SK-N-SH treated with all-trans-retinoic acid at 6 μM for 48 hours (cell line): ENCODE data around the gene PRSS53.

Experiments
- ATAC-seq: fragments of 200-7000 bp; cut with Tn5 transposase; 3 replicates; pipeline ENCODE4 v1.9.1; 2020; ENCODE audit warnings: mild to moderate bottlenecking, moderate library complexity
- ARNTL ChIP-seq: fragments of 450-650 bp; formaldehyde crosslinking; IDR thresholded peaks from 2 replicates; pipeline ENCODE4 v1.5.0; 2020; ENCODE audit warnings: low read depth, mild to moderate bottlenecking, moderate library complexity, borderline replicate concordance
- BACH2 ChIP-seq: fragments of 250-450 bp; sonication (Bioruptor Pico); IDR thresholded peaks from 2 replicates; pipeline ENCODE4 v1.9.0; 2021; ENCODE audit warnings: mild to moderate bottlenecking, borderline replicate concordance
- CSDC2 ChIP-seq: fragments of 250-450 bp; sonication (Bioruptor Pico); IDR thresholded peaks from 2 replicates; pipeline ENCODE4 v1.5.0; 2020; ENCODE audit warnings: mild to moderate bottlenecking, moderate library complexity
- ESRRG ChIP-seq: fragments of 250-450 bp; sonication (Bioruptor Pico); IDR thresholded peaks from 2 replicates; pipeline ENCODE4 v1.6.1; 2021; ENCODE audit warnings: mild to moderate bottlenecking
- GLIS3 ChIP-seq: fragments of 250-450 bp; sonication (Bioruptor Pico); IDR thresholded peaks from 2 replicates; pipeline ENCODE4 v1.5.0; 2020; ENCODE audit warnings: mild to moderate bottlenecking, moderate library complexity
- ISL1 ChIP-seq: fragments of 250-450 bp; sonication (Bioruptor Pico); IDR thresholded peaks from 2 replicates; pipeline ENCODE4 v2.1.2; 2022; ENCODE audit warnings: mild to moderate bottlenecking, moderate library complexity
- PPARA ChIP-seq: fragments of 250-450 bp; sonication (Bioruptor Pico); IDR thresholded peaks from 2 replicates; pipeline ENCODE4 v1.5.0; 2020; ENCODE audit warnings: mild to moderate bottlenecking, borderline replicate concordance
- RARB ChIP-seq: fragments of 250-450 bp; sonication (Bioruptor Pico); IDR thresholded peaks from 2 replicates; pipeline ENCODE4 v1.8.0; 2021; ENCODE audit warnings: mild to moderate bottlenecking, moderate library complexity
- SNAI2 ChIP-seq: fragments of 250-450 bp; sonication (Bioruptor Pico); IDR thresholded peaks from 2 replicates; pipeline ENCODE4 v1.5.0; 2020; ENCODE audit warnings: mild to moderate bottlenecking, moderate library complexity
- TOX ChIP-seq: fragments of 250-450 bp; sonication (Bioruptor Pico); IDR thresholded peaks from 2 replicates; pipeline ENCODE4 v1.8.0; 2021; ENCODE audit warnings: mild to moderate bottlenecking, moderate library complexity, borderline replicate concordance
- ZC3H10 ChIP-seq: fragments of 250-450 bp; sonication (Bioruptor Pico); IDR thresholded peaks from 2 replicates; pipeline ENCODE4 v1.5.1; 2021; ENCODE audit warnings: mild to moderate bottlenecking, moderate library complexity
- ZFP30 ChIP-seq: fragments of 450-650 bp; formaldehyde crosslinking; IDR thresholded peaks from 2 replicates; pipeline ENCODE4 v1.5.0; 2022; ENCODE audit warnings: mild to moderate bottlenecking, moderate library complexity
- ZNF565 ChIP-seq: fragments of 450-650 bp; formaldehyde crosslinking; conservative IDR thresholded peaks from 2 replicates; pipeline ENCODE4 v1.5.0; 2020; ENCODE audit warnings: low read depth, mild to moderate bottlenecking, moderate library complexity
- ZNF8 ChIP-seq: fragments of 450-650 bp; formaldehyde crosslinking; IDR thresholded peaks from 2 replicates; pipeline ENCODE4 v1.5.0; 2020; ENCODE audit warnings: mild to moderate bottlenecking, moderate library complexity
- TF ChIP-seq, protein P1 (sequence below): fragments of 250-450 bp; sonication (Bioruptor Pico); IDR thresholded peaks from 2 replicates; pipeline ENCODE4 v1.5.0; 2020; ENCODE audit warnings: mild to moderate bottlenecking, moderate library complexity
- TF ChIP-seq, protein P2 (sequence below): fragments of 250-450 bp; sonication (Bioruptor Pico); IDR thresholded peaks from 2 replicates; pipeline ENCODE4 v1.5.1; 2021; ENCODE audit warnings: mild to moderate bottlenecking, moderate library complexity
- TF ChIP-seq, protein P3 (sequence below): fragments of 250-450 bp; sonication (Bioruptor Pico); IDR thresholded peaks from 2 replicates; pipeline ENCODE4 v1.5.1; 2020; ENCODE audit warnings: low read depth, mild to moderate bottlenecking, moderate library complexity
- TF ChIP-seq, protein P4 (sequence below): fragments of 250-450 bp; sonication (Bioruptor Pico); IDR thresholded peaks from 2 replicates; pipeline ENCODE4 v1.8.0; 2021; ENCODE audit warnings: low read depth, mild to moderate bottlenecking, moderate library complexity, borderline replicate concordance
- TF ChIP-seq, protein P5 (sequence below): fragments of 250-450 bp; sonication (Bioruptor Pico); IDR thresholded peaks from 2 replicates; pipeline ENCODE4 v1.8.0; 2020; ENCODE audit warnings: mild to moderate bottlenecking, moderate library complexity, borderline replicate concordance

PRSS53 gene

DNA sequence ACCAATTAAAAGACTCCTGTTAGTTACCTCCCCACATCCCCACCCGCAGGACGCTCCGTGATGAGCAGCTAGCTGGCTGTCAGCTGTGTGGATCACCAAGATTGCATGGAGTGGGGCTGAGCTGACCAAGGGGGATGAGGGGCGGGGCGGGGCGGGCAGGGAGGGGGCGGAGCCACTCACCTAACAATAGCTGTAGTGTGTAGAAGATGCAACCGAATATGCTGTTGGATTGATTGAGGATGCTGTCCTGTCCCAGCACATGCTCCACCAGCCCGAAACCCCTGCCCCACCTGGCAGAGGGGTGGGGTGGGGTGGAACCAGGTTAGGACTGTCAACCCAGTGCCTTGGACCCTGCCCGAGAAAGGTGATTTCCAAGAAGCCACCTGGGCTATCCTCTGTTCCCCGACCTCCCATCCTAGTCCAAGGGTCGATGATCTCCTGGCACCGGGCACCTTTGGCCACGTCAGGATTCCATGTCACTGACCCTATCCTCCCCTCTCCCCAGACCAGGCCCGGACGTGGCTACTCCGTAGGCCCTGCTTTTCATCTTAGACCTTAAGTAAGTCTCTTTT is 4.5 kb upstream of the PRSS53 start (continued):
- TF ChIP-seq, protein P1, sequence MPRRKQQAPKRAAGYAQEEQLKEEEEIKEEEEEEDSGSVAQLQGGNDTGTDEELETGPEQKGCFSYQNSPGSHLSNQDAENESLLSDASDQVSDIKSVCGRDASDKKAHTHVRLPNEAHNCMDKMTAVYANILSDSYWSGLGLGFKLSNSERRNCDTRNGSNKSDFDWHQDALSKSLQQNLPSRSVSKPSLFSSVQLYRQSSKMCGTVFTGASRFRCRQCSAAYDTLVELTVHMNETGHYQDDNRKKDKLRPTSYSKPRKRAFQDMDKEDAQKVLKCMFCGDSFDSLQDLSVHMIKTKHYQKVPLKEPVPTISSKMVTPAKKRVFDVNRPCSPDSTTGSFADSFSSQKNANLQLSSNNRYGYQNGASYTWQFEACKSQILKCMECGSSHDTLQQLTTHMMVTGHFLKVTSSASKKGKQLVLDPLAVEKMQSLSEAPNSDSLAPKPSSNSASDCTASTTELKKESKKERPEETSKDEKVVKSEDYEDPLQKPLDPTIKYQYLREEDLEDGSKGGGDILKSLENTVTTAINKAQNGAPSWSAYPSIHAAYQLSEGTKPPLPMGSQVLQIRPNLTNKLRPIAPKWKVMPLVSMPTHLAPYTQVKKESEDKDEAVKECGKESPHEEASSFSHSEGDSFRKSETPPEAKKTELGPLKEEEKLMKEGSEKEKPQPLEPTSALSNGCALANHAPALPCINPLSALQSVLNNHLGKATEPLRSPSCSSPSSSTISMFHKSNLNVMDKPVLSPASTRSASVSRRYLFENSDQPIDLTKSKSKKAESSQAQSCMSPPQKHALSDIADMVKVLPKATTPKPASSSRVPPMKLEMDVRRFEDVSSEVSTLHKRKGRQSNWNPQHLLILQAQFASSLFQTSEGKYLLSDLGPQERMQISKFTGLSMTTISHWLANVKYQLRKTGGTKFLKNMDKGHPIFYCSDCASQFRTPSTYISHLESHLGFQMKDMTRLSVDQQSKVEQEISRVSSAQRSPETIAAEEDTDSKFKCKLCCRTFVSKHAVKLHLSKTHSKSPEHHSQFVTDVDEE (CRISPR knock-in tag) = no peak
- TF ChIP-seq, protein P2, sequence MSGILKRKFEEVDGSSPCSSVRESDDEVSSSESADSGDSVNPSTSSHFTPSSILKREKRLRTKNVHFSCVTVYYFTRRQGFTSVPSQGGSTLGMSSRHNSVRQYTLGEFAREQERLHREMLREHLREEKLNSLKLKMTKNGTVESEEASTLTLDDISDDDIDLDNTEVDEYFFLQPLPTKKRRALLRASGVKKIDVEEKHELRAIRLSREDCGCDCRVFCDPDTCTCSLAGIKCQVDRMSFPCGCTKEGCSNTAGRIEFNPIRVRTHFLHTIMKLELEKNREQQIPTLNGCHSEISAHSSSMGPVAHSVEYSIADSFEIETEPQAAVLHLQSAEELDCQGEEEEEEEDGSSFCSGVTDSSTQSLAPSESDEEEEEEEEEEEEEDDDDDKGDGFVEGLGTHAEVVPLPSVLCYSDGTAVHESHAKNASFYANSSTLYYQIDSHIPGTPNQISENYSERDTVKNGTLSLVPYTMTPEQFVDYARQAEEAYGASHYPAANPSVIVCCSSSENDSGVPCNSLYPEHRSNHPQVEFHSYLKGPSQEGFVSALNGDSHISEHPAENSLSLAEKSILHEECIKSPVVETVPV (CRISPR knock-in tag) = no peak
- TF ChIP-seq ZC3H10 (no peak), GLIS3 (CRISPR knock-in tag) (no peak), ESRRG (CRISPR knock-in tag) (no peak), ISL1 (CRISPR knock-in tag) (no peak), BACH2 (CRISPR knock-in tag) (no peak), RARB (CRISPR knock-in tag) (no peak), PPARA (CRISPR knock-in tag) (no peak)

DNA sequence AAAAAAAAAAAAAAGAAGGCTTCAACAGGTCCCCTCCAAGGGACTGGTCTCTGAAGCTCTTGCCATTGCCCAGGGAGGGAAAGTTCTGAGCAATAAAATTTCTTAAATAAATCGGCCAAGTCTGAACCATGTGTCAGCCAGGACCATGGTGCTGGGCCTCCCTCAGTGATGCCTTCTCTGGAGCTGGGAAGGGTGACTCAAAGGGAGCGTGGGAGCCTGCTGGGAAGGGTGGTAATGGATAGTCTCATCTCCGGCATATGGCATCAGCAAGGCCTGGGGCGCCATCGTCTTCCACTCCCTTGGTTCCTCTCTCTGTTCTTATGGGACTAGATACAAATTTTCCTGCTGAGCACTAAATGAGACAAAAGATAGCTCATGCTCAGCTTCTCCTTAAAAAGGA is 3.6 kb upstream of the PRSS53 start:
- no peak for ATAC-seq
- TF ChIP-seq ZNF8 (CRISPR knock-in tag) (no peak), ARNTL (CRISPR knock-in tag) (no peak), RARB (CRISPR knock-in tag) (no peak), ZNF565 (CRISPR knock-in tag) (no peak), TOX (CRISPR knock-in tag) (no peak), SNAI2 (CRISPR knock-in tag) (no peak), ZFP30 (CRISPR knock-in tag) (no peak), CSDC2 (CRISPR knock-in tag) (no peak)
- TF ChIP-seq, protein P3, sequence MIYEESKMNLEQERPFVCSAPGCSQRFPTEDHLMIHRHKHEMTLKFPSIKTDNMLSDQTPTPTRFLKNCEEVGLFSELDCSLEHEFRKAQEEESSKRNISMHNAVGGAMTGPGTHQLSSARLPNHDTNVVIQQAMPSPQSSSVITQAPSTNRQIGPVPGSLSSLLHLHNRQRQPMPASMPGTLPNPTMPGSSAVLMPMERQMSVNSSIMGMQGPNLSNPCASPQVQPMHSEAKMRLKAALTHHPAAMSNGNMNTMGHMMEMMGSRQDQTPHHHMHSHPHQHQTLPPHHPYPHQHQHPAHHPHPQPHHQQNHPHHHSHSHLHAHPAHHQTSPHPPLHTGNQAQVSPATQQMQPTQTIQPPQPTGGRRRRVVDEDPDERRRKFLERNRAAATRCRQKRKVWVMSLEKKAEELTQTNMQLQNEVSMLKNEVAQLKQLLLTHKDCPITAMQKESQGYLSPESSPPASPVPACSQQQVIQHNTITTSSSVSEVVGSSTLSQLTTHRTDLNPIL = no peak
- TF ChIP-seq, protein P4, sequence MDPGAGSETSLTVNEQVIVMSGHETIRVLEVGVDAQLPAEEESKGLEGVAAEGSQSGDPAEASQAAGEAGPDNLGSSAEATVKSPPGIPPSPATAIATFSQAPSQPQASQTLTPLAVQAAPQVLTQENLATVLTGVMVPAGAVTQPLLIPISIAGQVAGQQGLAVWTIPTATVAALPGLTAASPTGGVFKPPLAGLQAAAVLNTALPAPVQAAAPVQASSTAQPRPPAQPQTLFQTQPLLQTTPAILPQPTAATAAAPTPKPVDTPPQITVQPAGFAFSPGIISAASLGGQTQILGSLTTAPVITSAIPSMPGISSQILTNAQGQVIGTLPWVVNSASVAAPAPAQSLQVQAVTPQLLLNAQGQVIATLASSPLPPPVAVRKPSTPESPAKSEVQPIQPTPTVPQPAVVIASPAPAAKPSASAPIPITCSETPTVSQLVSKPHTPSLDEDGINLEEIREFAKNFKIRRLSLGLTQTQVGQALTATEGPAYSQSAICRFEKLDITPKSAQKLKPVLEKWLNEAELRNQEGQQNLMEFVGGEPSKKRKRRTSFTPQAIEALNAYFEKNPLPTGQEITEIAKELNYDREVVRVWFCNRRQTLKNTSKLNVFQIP (CRISPR knock-in tag) = no peak
- TF ChIP-seq, protein P2 (CRISPR knock-in tag) = no peak
- TF ChIP-seq, protein P5, sequence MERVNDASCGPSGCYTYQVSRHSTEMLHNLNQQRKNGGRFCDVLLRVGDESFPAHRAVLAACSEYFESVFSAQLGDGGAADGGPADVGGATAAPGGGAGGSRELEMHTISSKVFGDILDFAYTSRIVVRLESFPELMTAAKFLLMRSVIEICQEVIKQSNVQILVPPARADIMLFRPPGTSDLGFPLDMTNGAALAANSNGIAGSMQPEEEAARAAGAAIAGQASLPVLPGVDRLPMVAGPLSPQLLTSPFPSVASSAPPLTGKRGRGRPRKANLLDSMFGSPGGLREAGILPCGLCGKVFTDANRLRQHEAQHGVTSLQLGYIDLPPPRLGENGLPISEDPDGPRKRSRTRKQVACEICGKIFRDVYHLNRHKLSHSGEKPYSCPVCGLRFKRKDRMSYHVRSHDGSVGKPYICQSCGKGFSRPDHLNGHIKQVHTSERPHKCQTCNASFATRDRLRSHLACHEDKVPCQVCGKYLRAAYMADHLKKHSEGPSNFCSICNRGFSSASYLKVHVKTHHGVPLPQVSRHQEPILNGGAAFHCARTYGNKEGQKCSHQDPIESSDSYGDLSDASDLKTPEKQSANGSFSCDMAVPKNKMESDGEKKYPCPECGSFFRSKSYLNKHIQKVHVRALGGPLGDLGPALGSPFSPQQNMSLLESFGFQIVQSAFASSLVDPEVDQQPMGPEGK = no peak
- TF ChIP-seq, all 23 proteins: peak for 0

DNA sequence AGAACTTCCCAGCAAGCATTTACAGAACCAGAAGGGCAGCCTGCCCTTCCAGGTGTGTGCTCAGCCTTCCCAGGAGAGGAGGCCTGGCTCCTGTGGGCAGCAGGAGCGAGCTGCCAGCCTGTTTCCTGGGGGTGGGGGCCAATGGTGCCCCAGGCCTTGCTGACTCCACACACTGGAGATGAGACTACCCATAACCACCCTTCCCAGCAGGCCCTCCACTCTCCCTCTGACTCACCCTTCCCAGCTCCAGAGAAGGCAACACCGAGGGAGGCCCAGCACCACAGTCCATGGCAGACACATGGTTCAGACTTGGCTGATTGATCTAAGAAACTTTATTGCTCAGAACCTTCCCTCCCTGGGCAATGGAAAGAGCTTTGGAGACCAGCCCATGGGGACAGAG is 1.8 kb upstream of the PRSS53 start:
- TF ChIP-seq ZNF565 (CRISPR knock-in tag) (no peak), CSDC2 (CRISPR knock-in tag) (no peak), BACH2 (CRISPR knock-in tag) (no peak), ISL1 (CRISPR knock-in tag) (no peak)
- no peak for ATAC-seq
